DND-41 (cell line): Measurements from ENCODE around the gene IRF3.
A peak's percentile ranks its signal among the peaks of the same experiment; 100 is the strongest.

ENCODE experiments used
- ATAC-seq: fragments of 200-7000 bp; cut with Tn5 transposase; 3 replicates; pipeline ENCODE4 v1.9.1; 2021; ENCODE audit warnings: low read depth; ENCODE audit not compliant: insufficient read depth
- DNase-seq: peaks from one replicate; pipeline ENCODE4 v3.0.0-alpha.2; 2020
- H2AFZ ChIP-seq: 2 replicates; pipeline ENCODE4 v1.6.0; 2012; ENCODE audit warnings: low read depth, low read length
- H3K27ac ChIP-seq: 2 replicates; pipeline ENCODE4 v1.5.1; 2012; ENCODE audit warnings: low read length, inconsistent platforms
- H3K27me3 ChIP-seq: fragments of 200-600 bp; sonication (generic); 2 replicates; pipeline ENCODE4 v1.6.0; 2012; ENCODE audit warnings: low read length, mild to moderate bottlenecking, inconsistent platforms; ENCODE audit not compliant: insufficient read depth, poor library complexity
- H3K36me3 ChIP-seq: 2 replicates; pipeline ENCODE4 v1.5.1; 2012; ENCODE audit warnings: low read length, inconsistent platforms; ENCODE audit not compliant: insufficient read depth
- H3K4me1 ChIP-seq: 2 replicates; pipeline ENCODE4 v1.5.1; 2012; ENCODE audit warnings: mild to moderate bottlenecking, low read length; ENCODE audit not compliant: insufficient read depth
- H3K4me2 ChIP-seq: 2 replicates; pipeline ENCODE4 v1.6.0; 2012; ENCODE audit warnings: mild to moderate bottlenecking, moderate library complexity, low read length, inconsistent platforms; ENCODE audit not compliant: insufficient read depth
- H3K4me3 ChIP-seq, 2 experiments: fragments of 200-600 bp in 1 of 2; shearing (Covaris generic) in 1 of 2; 2 replicates each; pipeline ENCODE4 v1.5.1; 2012 to 2016; ENCODE audit warnings: inconsistent platforms in 2 of 2, low read length in 2 of 2, mild to moderate bottlenecking in 2 of 2, low read depth in 1 of 2, moderate library complexity in 1 of 2
- H3K79me2 ChIP-seq: 2 replicates; pipeline ENCODE4 v1.6.0; 2012; ENCODE audit warnings: low read length, inconsistent platforms; ENCODE audit not compliant: insufficient read depth
- H3K9ac ChIP-seq: 2 replicates; pipeline ENCODE4 v1.6.0; 2012; ENCODE audit warnings: low read depth, mild to moderate bottlenecking, inconsistent platforms, low read length, moderate library complexity
- H3K9me3 ChIP-seq: 2 replicates; pipeline ENCODE4 v1.5.1; 2012; ENCODE audit warnings: low read length, moderate library complexity, mild to moderate bottlenecking, inconsistent platforms; ENCODE audit not compliant: insufficient read depth, severe bottlenecking
- H4K20me1 ChIP-seq: 2 replicates; pipeline ENCODE4 v1.6.0; 2012; ENCODE audit warnings: low read length; ENCODE audit not compliant: insufficient read depth
- EZH2 ChIP-seq: IDR thresholded peaks from 3 replicates; pipeline ENCODE4 v1.6.1; 2012; ENCODE audit warnings: borderline replicate concordance, low read depth, mild to moderate bottlenecking, moderate library complexity, low read length, inconsistent platforms; ENCODE audit not compliant: severe bottlenecking
- TF ChIP-seq, protein P1 (sequence below): IDR thresholded peaks from 2 replicates; pipeline ENCODE4 v1.5.1; 2012; ENCODE audit warnings: borderline replicate concordance, low read length, moderate library complexity, mild to moderate bottlenecking; ENCODE audit not compliant: poor library complexity, severe bottlenecking; ENCODE audit errors: extremely low read depth

The IRF3 gene

GRCh38 chr19:49681830-49682229 lies 16.2 kb upstream of the IRF3 start:
- peaks cover 31% of the 10 kb centered on the region for H3K4me1 ChIP-seq
- H3K27me3 ChIP-seq = no peaks in the 10 kb centered on the region
- H4K20me1 ChIP-seq = peaks cover 74% of the 10 kb centered on the region
- DNase-seq = no peak
- H3K27ac ChIP-seq = no peak overlapping the region
- no peak for ATAC-seq
- TF ChIP-seq EZH2 = no peak
- TF ChIP-seq, protein P1, sequence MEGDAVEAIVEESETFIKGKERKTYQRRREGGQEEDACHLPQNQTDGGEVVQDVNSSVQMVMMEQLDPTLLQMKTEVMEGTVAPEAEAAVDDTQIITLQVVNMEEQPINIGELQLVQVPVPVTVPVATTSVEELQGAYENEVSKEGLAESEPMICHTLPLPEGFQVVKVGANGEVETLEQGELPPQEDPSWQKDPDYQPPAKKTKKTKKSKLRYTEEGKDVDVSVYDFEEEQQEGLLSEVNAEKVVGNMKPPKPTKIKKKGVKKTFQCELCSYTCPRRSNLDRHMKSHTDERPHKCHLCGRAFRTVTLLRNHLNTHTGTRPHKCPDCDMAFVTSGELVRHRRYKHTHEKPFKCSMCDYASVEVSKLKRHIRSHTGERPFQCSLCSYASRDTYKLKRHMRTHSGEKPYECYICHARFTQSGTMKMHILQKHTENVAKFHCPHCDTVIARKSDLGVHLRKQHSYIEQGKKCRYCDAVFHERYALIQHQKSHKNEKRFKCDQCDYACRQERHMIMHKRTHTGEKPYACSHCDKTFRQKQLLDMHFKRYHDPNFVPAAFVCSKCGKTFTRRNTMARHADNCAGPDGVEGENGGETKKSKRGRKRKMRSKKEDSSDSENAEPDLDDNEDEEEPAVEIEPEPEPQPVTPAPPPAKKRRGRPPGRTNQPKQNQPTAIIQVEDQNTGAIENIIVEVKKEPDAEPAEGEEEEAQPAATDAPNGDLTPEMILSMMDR = no peak
- no peak overlapping the region for H2AFZ ChIP-seq
- peaks cover 62% of the 10 kb centered on the region for H3K79me2 ChIP-seq
- H3K9ac ChIP-seq = no peak overlapping the region
- H3K9me3 ChIP-seq = no peaks in the 10 kb centered on the region
- H3K4me2 ChIP-seq = no peak overlapping the region
- peaks cover 75% of the 10 kb centered on the region for H3K36me3 ChIP-seq
- no peak overlapping the region for H3K4me3 ChIP-seq

DNA sequence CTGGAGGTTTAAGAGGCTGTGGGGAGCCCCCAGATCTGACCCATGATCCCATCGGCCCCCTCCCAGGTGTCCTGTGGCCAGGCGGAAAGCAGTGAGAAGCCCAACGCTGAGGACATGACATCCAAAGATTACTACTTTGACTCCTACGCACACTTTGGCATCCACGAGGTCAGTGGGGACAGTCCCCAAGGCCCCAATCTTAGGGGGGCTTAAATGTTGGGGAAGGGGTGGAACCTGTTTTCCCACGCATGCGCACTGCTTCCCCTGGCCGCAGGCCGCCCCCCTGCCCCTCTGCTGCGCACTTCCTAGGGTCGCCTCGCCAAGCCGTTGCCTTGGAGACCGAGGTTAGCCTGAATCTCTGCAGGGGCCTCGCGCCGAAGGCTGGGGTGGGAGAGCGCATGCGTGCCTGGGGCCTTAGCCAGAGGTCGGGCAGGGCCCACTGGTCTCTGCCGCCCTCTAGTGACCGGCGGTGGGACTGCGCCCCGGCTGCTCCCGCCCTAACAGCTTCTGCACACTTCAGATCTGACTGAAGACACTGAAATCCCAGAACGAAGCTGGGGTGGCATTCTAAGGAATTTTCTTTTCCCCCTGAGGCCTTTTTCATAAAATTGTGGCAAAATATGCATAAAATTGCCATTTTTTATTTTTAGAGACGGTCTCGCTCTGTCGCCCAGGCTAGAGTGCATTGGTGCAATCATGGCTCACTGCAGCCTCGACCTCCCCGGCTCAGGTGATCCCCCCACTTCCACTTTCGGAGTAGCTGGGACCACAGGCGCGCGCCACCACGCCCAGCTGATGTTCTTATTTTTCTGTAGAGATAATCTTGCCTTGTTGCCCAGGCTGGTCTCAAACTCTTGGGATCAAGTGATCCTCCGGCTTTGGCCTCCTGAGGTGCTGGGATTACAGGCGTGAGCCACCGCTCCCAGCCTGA lies 15.0 kb upstream of the IRF3 start:
- peak; percentile 15 for ATAC-seq

DNA sequence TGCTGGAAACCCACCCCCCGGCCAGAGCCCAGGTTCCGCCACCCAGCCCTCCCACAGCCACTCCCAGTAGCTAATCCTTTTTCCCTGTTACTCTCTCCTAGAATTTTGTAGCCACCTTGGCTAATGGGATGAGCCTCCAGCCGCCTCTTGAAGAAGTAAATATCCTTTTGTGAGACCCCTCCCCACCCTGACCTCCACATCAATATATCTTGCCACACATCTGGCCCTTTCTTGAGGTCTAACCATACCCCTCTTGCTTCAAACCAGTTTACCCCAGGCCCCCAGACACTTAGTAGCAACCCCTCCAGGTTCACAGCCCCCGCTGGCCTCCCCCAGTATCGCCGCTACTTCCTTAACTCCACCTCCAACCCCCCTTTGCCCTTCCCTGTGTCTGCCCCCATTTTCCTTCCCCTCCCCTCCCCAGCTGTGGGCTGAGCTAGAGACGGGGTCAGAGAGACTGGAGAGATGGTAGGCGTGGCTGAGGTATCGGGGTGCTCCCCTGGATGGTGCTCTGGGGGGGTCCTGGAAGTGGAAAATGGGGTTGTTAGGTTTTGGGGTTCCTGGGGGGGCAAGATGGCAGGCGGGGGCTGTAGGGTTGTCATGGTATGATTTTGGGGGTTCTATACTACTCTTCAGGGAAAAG lies 14.2 kb upstream of the IRF3 start:
- Histone ChIP-seq H3K9me3 (no peaks in the 10 kb centered on the region), H3K27ac (no peak overlapping the region), H3K4me1 (peaks cover 38% of the 10 kb centered on the region), H4K20me1 (peaks cover 56% of the 10 kb centered on the region), H3K79me2 (peaks cover 62% of the 10 kb centered on the region), H3K9ac (peak overlapping the region; percentile 14; the same call in 1 of the 2 replicates), H3K4me2 (peak overlapping the region; percentile 58), H3K4me3 (no peak overlapping the region; a peak in 1 of 4 replicates), H3K36me3 (peaks cover 57% of the 10 kb centered on the region), H3K27me3 (no peaks in the 10 kb centered on the region), H2AFZ (no peak overlapping the region)
- no peak for ATAC-seq
- DNase-seq = peak; percentile 34
- TF ChIP-seq EZH2 = no peak
- TF ChIP-seq, protein P1 = no peak

More for the DNA sequence above, 15.0 kb upstream of the IRF3 start:
- H3K27me3 ChIP-seq = no peaks in the 10 kb centered on the region
- peak overlapping the region; percentile 58 for H3K4me2 ChIP-seq
- H3K9me3 ChIP-seq = no peaks in the 10 kb centered on the region
- H3K27ac ChIP-seq = no peak overlapping the region
- peak overlapping the region in 1 of 2 experiments; percentile 22; a peak in 1 of 4 replicates for H3K4me3 ChIP-seq
- peaks cover 64% of the 10 kb centered on the region for H4K20me1 ChIP-seq
- no peak for TF ChIP-seq EZH2
- TF ChIP-seq, protein P1 = peak; percentile 94
- H3K4me1 ChIP-seq = peaks cover 38% of the 10 kb centered on the region
- H3K79me2 ChIP-seq = peaks cover 62% of the 10 kb centered on the region
- peak overlapping the region; percentile 14; the same call in 1 of the 2 replicates for H3K9ac ChIP-seq
- peak; percentile 91 for DNase-seq
- no peak overlapping the region for H2AFZ ChIP-seq
- peaks cover 65% of the 10 kb centered on the region for H3K36me3 ChIP-seq
